Liver (tissue), 9 donors: Measurements from ENCODE around the gene RBM15B. TPM values are rescaled to one million over a fixed set of nuclear protein-coding genes. Genes with fewer than 3 reads are reported as not detected.

Experiments
- DNase-seq: peaks from one replicate; pipeline ENCODE4 v3.0.0-alpha.2; 2017; ENCODE audit warnings: low spot score
- H3K27ac ChIP-seq, 2 donors: one replicate each; pipeline ENCODE4 v1.7.0; 2013; ENCODE audit warnings: inconsistent platforms in 2 of 2, low read length in 2 of 2, control low read depth in 1 of 2, low read depth in 1 of 2, mild to moderate bottlenecking in 1 of 2
- H3K27me3 ChIP-seq, 4 donors: one replicate each; pipeline versions ENCODE4 v1.6.1 to v1.7.0; 2013; ENCODE audit warnings: low read length in 3 of 4, inconsistent platforms in 1 of 4, mild to moderate bottlenecking in 1 of 4, moderate library complexity in 1 of 4; ENCODE audit not compliant: control insufficient read depth in 4 of 4, insufficient read depth in 4 of 4
- H3K36me3 ChIP-seq, 4 donors: one replicate each; pipeline versions ENCODE4 v1.6.1 to v1.7.0; 2013; ENCODE audit warnings: low read length in 3 of 4, mild to moderate bottlenecking in 3 of 4, low read depth in 1 of 4, moderate library complexity in 1 of 4; ENCODE audit not compliant: control insufficient read depth in 4 of 4, insufficient read depth in 3 of 4
- H3K4me1 ChIP-seq, 4 donors: one replicate each; pipeline versions ENCODE4 v1.6.1 to v1.7.0; 2013; ENCODE audit warnings: low read length in 3 of 4, mild to moderate bottlenecking in 3 of 4, moderate library complexity in 1 of 4; ENCODE audit not compliant: control insufficient read depth in 4 of 4, insufficient read depth in 4 of 4
- H3K4me3 ChIP-seq, 3 donors: one replicate each; pipeline versions ENCODE4 v1.6.1 to v1.7.0; 2013; ENCODE audit warnings: low read length in 3 of 3, control low read depth in 1 of 3, low read depth in 1 of 3, mild to moderate bottlenecking in 1 of 3
- H3K9ac ChIP-seq, 2 donors: one replicate each; pipeline ENCODE4 v1.7.0; 2013; ENCODE audit warnings: low read length in 2 of 2, mild to moderate bottlenecking in 2 of 2, moderate library complexity in 2 of 2, control low read depth in 1 of 2, low read depth in 1 of 2
- H3K9me3 ChIP-seq, 4 donors: one replicate each; pipeline versions ENCODE4 v1.6.1 to v1.7.0; 2013; ENCODE audit warnings: low read length in 3 of 4; ENCODE audit not compliant: control insufficient read depth in 4 of 4
- FOXA1 ChIP-seq: IDR thresholded peaks from 2 replicates; pipeline ENCODE4 v1.6.1; 2016; ENCODE audit warnings: antibody characterized with exemption
- FOXA2 ChIP-seq: IDR thresholded peaks from 2 replicates; pipeline ENCODE4 v1.6.1; 2016; ENCODE audit warnings: antibody characterized with exemption
- GABPA ChIP-seq, 2 donors: IDR thresholded peaks in 1 of 2; conservative IDR thresholded peaks in 1 of 2; 2 replicates each; pipeline ENCODE4 v1.6.1; 2016; ENCODE audit warnings: antibody characterized with exemption in 2 of 2, mild to moderate bottlenecking in 1 of 2, moderate library complexity in 1 of 2
- HNF4A ChIP-seq, 2 donors: conservative IDR thresholded peaks; 2 replicates each; pipeline ENCODE4 v1.6.1; 2016; ENCODE audit warnings: antibody characterized with exemption in 2 of 2, mild to moderate bottlenecking in 2 of 2
- HNF4G ChIP-seq: IDR thresholded peaks from 2 replicates; pipeline ENCODE4 v1.6.1; 2016; ENCODE audit warnings: antibody characterized with exemption
- JUND ChIP-seq, 2 donors: IDR thresholded peaks; 2 replicates each; pipeline ENCODE4 v1.6.1; 2016; ENCODE audit warnings: antibody characterized with exemption in 2 of 2
- RAD21 ChIP-seq, 2 donors: IDR thresholded peaks; 2 replicates each; pipeline ENCODE4 v1.6.1; 2016; ENCODE audit warnings: antibody characterized with exemption in 2 of 2, mild to moderate bottlenecking in 2 of 2
- RXRA ChIP-seq, 2 donors: IDR thresholded peaks; 2 replicates each; pipeline ENCODE4 v1.6.1; 2017 to 2018; ENCODE audit warnings: antibody characterized with exemption in 2 of 2, mild to moderate bottlenecking in 1 of 2
- SP1 ChIP-seq: IDR thresholded peaks from 2 replicates; pipeline ENCODE4 v1.6.1; 2018; ENCODE audit warnings: antibody characterized with exemption, mild to moderate bottlenecking
- TAF1 ChIP-seq: conservative IDR thresholded peaks from 2 replicates; pipeline ENCODE4 v1.6.1; 2016; ENCODE audit warnings: antibody characterized with exemption, mild to moderate bottlenecking
- YY1 ChIP-seq: IDR thresholded peaks from 2 replicates; pipeline ENCODE4 v1.6.1; 2016; ENCODE audit warnings: antibody characterized with exemption, mild to moderate bottlenecking
- WGBS: extraction: QIAGEN DNeasy Blood & Tissue Kit; methylation state at CpG from one replicate; pipeline ENCODE4 v1.1.7; 2013; 5-methylcytosine and 5-hydroxymethylcytosine counted together
- polyA plus RNA-seq, 2 donors: library from polyadenylated mRNA; stranded (reverse) in 1 of 2; unstranded in 1 of 2; fragments of 200-250 nt in 1 of 2; fragments of >200 nt in 1 of 2; fragmentation: Nextera tagmentation in 1 of 2; extraction: Ambion mirVana in 1 of 2; gene quantifications; one replicate each; pipeline versions ENCODE4 v1.2.1 to v1.2.3, GENCODE V29; 2013 to 2015
- total RNA-seq, 2 donors: library from RNA; depleted of rRNA; stranded (reverse); fragments of >200 nt; gene quantifications; one replicate each; pipeline ENCODE4 v1.2.3, GENCODE V29; 2014
- TF ChIP-seq, protein P1 (sequence below): IDR thresholded peaks from 2 replicates; pipeline ENCODE4 v1.6.1; 2016; ENCODE audit warnings: antibody characterized with exemption
- TF ChIP-seq, protein P2 (sequence below): IDR thresholded peaks from 2 replicates; pipeline ENCODE4 v1.6.1; 2016; ENCODE audit warnings: antibody characterized with exemption
- TF ChIP-seq, protein P3 (sequence below): fragments of 150-350 bp; IDR thresholded peaks from 2 replicates; pipeline ENCODE4 v1.5.1; 2017; ENCODE audit warnings: improper control_type of control experiment, low read depth, low read length; ENCODE audit not compliant: missing input control
- TF ChIP-seq, protein P4 (sequence below): IDR thresholded peaks from 2 replicates; pipeline ENCODE4 v1.6.1; 2016; ENCODE audit warnings: antibody characterized with exemption, mild to moderate bottlenecking
- TF ChIP-seq, protein P5 (sequence below): IDR thresholded peaks from 2 replicates; pipeline ENCODE4 v1.6.1; 2016; ENCODE audit warnings: antibody characterized with exemption
- donor health status: healthy.
- donor health status: healthy.
- donor health status: healthy.
- donor health status: healthy.
- donor health status: healthy.

Gene RBM15B
- total and polyA plus RNA-seq, 4 donors: 2.3 to 14.8 (median 10.0) TPM

DNA sequence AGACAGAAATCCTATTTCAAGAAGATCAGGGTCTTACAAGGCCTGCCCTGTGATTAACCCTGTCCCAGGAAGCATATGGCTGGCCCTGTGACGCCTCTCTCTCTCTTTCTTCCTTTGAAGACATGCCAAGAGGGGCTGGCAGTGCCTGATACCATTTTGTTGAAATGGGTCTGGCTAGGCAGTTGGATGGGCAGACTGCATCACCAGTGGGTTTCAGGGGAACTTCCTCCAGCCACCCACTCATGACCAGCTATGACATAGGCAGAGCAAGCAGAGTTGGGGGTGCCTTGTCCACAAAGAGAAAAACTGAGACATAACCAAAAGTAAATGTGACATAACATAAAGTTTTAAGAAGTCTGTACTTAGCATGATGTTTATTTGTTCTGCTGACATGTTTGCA is 37.4 kb upstream of the RBM15B start:
- DNase-seq: no peak
- WGBS: 74% methylated on average over 1 of the region's 1 CpG

DNA sequence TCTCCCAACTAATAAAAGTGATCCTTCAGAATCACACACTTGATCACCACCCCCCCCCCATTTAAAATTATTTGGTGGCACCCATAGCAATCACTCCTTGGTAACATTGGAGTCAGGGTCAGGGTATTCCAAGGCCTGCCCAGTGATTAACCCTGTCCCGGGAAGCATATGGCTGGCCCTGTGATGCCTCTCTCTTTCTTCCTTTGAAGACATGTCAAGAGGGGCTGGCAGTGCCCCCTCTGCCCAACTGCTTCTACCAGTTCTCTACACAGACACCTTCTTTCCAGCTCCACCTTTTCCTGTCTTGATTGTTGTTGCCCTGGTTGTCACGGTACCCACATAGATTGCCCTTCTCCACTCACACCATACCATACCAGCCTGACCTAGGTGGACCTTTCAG is 36.9 kb upstream of the RBM15B start:
- 94% methylated on average over 2 of the region's 2 CpGs for WGBS
- Histone ChIP-seq H3K36me3 (no peaks in the 10 kb centered on the region), H3K4me1 (no peaks in the 10 kb centered on the region), H3K9me3 (no peaks in the 10 kb centered on the region), H3K9ac (no peak overlapping the region), H3K4me3 (no peak overlapping the region), H3K27me3 (no peaks in the 10 kb centered on the region), H3K27ac (no peak overlapping the region)
- DNase-seq: no peak
- TF ChIP-seq HNF4G (no peak), TAF1 (no peak), RXRA (IDR thresholded peaks at IDR 0.05) (no peak), HNF4A (conservative IDR thresholded peaks at IDR 0.05) (no peak), FOXA2 (no peak), YY1 (no peak), SP1 (no peak), RAD21 (IDR thresholded peaks at IDR 0.05) (no peak), GABPA (IDR thresholded peaks at IDR 0.05 in 1 of 2, conservative IDR thresholded peaks at IDR 0.05 in 1 of 2) (no peak), JUND (IDR thresholded peaks at IDR 0.05) (no peak)
- TF ChIP-seq, protein P1, sequence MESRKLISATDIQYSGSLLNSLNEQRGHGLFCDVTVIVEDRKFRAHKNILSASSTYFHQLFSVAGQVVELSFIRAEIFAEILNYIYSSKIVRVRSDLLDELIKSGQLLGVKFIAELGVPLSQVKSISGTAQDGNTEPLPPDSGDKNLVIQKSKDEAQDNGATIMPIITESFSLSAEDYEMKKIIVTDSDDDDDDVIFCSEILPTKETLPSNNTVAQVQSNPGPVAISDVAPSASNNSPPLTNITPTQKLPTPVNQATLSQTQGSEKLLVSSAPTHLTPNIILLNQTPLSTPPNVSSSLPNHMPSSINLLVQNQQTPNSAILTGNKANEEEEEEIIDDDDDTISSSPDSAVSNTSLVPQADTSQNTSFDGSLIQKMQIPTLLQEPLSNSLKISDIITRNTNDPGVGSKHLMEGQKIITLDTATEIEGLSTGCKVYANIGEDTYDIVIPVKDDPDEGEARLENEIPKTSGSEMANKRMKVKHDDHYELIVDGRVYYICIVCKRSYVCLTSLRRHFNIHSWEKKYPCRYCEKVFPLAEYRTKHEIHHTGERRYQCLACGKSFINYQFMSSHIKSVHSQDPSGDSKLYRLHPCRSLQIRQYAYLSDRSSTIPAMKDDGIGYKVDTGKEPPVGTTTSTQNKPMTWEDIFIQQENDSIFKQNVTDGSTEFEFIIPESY: no peak
- TF ChIP-seq, protein P2, sequence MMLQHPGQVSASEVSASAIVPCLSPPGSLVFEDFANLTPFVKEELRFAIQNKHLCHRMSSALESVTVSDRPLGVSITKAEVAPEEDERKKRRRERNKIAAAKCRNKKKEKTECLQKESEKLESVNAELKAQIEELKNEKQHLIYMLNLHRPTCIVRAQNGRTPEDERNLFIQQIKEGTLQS: no peak
- TF ChIP-seq, protein P3, sequence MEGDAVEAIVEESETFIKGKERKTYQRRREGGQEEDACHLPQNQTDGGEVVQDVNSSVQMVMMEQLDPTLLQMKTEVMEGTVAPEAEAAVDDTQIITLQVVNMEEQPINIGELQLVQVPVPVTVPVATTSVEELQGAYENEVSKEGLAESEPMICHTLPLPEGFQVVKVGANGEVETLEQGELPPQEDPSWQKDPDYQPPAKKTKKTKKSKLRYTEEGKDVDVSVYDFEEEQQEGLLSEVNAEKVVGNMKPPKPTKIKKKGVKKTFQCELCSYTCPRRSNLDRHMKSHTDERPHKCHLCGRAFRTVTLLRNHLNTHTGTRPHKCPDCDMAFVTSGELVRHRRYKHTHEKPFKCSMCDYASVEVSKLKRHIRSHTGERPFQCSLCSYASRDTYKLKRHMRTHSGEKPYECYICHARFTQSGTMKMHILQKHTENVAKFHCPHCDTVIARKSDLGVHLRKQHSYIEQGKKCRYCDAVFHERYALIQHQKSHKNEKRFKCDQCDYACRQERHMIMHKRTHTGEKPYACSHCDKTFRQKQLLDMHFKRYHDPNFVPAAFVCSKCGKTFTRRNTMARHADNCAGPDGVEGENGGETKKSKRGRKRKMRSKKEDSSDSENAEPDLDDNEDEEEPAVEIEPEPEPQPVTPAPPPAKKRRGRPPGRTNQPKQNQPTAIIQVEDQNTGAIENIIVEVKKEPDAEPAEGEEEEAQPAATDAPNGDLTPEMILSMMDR: no peak

More for the DNA sequence above, 37.4 kb upstream of the RBM15B start:
- H3K4me1 ChIP-seq: no peaks in the 10 kb centered on the region
- H3K36me3 ChIP-seq: no peaks in the 10 kb centered on the region
- no peaks in the 10 kb centered on the region for H3K9me3 ChIP-seq
- H3K4me3 ChIP-seq: no peak overlapping the region
- H3K27ac ChIP-seq: no peak overlapping the region
- no peak for TF ChIP-seq JUND (IDR thresholded peaks at IDR 0.05)
- no peak for TF ChIP-seq TAF1
- TF ChIP-seq, protein P4, sequence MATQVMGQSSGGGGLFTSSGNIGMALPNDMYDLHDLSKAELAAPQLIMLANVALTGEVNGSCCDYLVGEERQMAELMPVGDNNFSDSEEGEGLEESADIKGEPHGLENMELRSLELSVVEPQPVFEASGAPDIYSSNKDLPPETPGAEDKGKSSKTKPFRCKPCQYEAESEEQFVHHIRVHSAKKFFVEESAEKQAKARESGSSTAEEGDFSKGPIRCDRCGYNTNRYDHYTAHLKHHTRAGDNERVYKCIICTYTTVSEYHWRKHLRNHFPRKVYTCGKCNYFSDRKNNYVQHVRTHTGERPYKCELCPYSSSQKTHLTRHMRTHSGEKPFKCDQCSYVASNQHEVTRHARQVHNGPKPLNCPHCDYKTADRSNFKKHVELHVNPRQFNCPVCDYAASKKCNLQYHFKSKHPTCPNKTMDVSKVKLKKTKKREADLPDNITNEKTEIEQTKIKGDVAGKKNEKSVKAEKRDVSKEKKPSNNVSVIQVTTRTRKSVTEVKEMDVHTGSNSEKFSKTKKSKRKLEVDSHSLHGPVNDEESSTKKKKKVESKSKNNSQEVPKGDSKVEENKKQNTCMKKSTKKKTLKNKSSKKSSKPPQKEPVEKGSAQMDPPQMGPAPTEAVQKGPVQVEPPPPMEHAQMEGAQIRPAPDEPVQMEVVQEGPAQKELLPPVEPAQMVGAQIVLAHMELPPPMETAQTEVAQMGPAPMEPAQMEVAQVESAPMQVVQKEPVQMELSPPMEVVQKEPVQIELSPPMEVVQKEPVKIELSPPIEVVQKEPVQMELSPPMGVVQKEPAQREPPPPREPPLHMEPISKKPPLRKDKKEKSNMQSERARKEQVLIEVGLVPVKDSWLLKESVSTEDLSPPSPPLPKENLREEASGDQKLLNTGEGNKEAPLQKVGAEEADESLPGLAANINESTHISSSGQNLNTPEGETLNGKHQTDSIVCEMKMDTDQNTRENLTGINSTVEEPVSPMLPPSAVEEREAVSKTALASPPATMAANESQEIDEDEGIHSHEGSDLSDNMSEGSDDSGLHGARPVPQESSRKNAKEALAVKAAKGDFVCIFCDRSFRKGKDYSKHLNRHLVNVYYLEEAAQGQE: no peak
- TF ChIP-seq, protein P5, sequence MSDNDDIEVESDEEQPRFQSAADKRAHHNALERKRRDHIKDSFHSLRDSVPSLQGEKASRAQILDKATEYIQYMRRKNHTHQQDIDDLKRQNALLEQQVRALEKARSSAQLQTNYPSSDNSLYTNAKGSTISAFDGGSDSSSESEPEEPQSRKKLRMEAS: no peak
- TF ChIP-seq, protein P3: no peak
- TF ChIP-seq, protein P2: no peak
- no peak for TF ChIP-seq HNF4A (conservative IDR thresholded peaks at IDR 0.05)
- TF ChIP-seq FOXA1: no peak
- H3K27me3 ChIP-seq: no peaks in the 10 kb centered on the region
- no peak overlapping the region for H3K9ac ChIP-seq
